GM12878 (cell line): ENCODE data around the gene CRTAP. TPM values are rescaled to one million over a fixed set of nuclear protein-coding genes. Genes with fewer than 3 reads are reported as not detected.

Experiments used
- ATAC-seq: fragments of 200-7000 bp; cut with Tn5 transposase; 3 replicates; pipeline ENCODE4 v1.9.1; 2020; ENCODE audit warnings: mild to moderate bottlenecking, moderate library complexity
- BruUV-seq: library from RNA; stranded (reverse); fragments of 400-500 nt; replicated peaks from 2 replicates; lab custom pipeline; 2021; lab: Mats Ljungman, UMichigan
- CTCF ChIA-PET: fragments of 300-600 bp; sonication (Branson Sonifier 250); formaldehyde crosslinking; extraction: SDS; loops from one replicate; lab custom pipeline; 2021; ENCODE audit warnings: inconsistent platforms; lab: Yijun Ruan, JAX
- POLR2A ChIA-PET: fragments of 350-600 bp; formaldehyde crosslinking; extraction: SDS; loops from one replicate; lab custom pipeline; 2021; ENCODE audit warnings: inconsistent platforms; lab: Charles Lee
- RAD21 ChIA-PET: fragments of 300-600 bp; sonication (Branson Sonifier 250); formaldehyde crosslinking; loops from one replicate; lab custom pipeline; 2023; ENCODE audit warnings: antibody characterized with exemption; ENCODE audit not compliant: unreplicated experiment; lab: Charles Lee
- SMC1A ChIA-PET: fragments of 300-600 bp; sonication (Branson Sonifier 250); formaldehyde crosslinking; loops from one replicate; lab custom pipeline; 2023; ENCODE audit not compliant: unreplicated experiment, uncharacterized antibody; lab: Charles Lee
- DNase-seq: peaks from one replicate; pipeline ENCODE4 v3.0.0-alpha.2; 2011; ENCODE audit warnings: low read depth, low spot score
- FAIRE-seq: peaks from 3 replicates; lab custom pipeline; 2011; peaks lifted over from hg19 to GRCh38; lab: Jason Lieb, UNC
- H2AFZ ChIP-seq: 2 replicates; pipeline ENCODE4 v1.6.0; 2011; ENCODE audit warnings: low read depth, low read length, control low read depth; ENCODE audit not compliant: control insufficient read depth
- H3K27ac ChIP-seq: 2 replicates; pipeline ENCODE4 v1.5.1; 2011; ENCODE audit warnings: control low read depth; ENCODE audit not compliant: control insufficient read depth, insufficient read depth
- H3K27me3 ChIP-seq, 2 experiments: replicated peaks in 1 of 2; 2 replicates each; pipeline versions ENCODE4 v1.6.0 to v1.6.1; 2011; ENCODE audit warnings: low read length in 1 of 2; ENCODE audit not compliant: control insufficient read depth in 2 of 2, insufficient read depth in 2 of 2
- H3K36me3 ChIP-seq, 2 experiments: 2 replicates each; pipeline ENCODE4 v1.5.1; 2011; ENCODE audit warnings: low read length in 1 of 2; ENCODE audit not compliant: control insufficient read depth in 2 of 2, insufficient read depth in 2 of 2
- H3K4me1 ChIP-seq: 2 replicates; pipeline ENCODE4 v1.6.1; 2011; ENCODE audit warnings: mild to moderate bottlenecking, low read length, moderate library complexity, mixed read lengths; ENCODE audit not compliant: control insufficient read depth, insufficient read depth
- H3K4me2 ChIP-seq: 2 replicates; pipeline ENCODE4 v1.6.0; 2011; ENCODE audit warnings: control low read depth; ENCODE audit not compliant: control insufficient read depth, insufficient read depth
- H3K4me3 ChIP-seq: fragments of 200-600 bp; sonication (generic); 2 replicates; pipeline ENCODE4 v1.5.1; 2016
- H3K79me2 ChIP-seq: 2 replicates; pipeline ENCODE4 v1.6.0; 2011; ENCODE audit warnings: low read length; ENCODE audit not compliant: control insufficient read depth, insufficient read depth
- H3K9ac ChIP-seq: 2 replicates; pipeline ENCODE4 v1.8.0; 2011; ENCODE audit warnings: low read length, control low read depth, mixed read lengths; ENCODE audit not compliant: control insufficient read depth, insufficient read depth
- H3K9me3 ChIP-seq: replicated peaks from 3 replicates; pipeline ENCODE4 v1.5.1; 2011; ENCODE audit warnings: mild to moderate bottlenecking, low read length; ENCODE audit not compliant: control insufficient read depth, insufficient read depth
- H4K20me1 ChIP-seq: 2 replicates; pipeline ENCODE4 v1.6.0; 2011; ENCODE audit not compliant: control insufficient read depth, insufficient read depth
- IKZF2 ChIP-seq, 2 experiments: fragments of 450-650 bp; IDR thresholded peaks; 2 replicates each; pipeline ENCODE4 v1.6.1; 2017; ENCODE audit warnings: mild to moderate bottlenecking in 2 of 2, moderate library complexity in 2 of 2
- MEF2A ChIP-seq: IDR thresholded peaks from 2 replicates; pipeline ENCODE4 v1.6.1; 2011; ENCODE audit warnings: low read depth, mild to moderate bottlenecking, low read length, moderate library complexity; ENCODE audit not compliant: insufficient read depth
- SMC3 ChIP-seq: IDR thresholded peaks from 2 replicates; pipeline ENCODE4 v1.6.1; 2011; ENCODE audit warnings: low read length, improper control_type of control experiment, borderline replicate concordance
- ZNF274 ChIP-seq: IDR thresholded peaks from one replicate; pipeline ENCODE4 v1.8.0; 2011; ENCODE audit not compliant: insufficient read length, insufficient read depth
- WGBS: methylation state at CpG from one replicate; pipeline ENCODE4 v1.1.6; 2016; ENCODE audit warnings: low lambda C conversion rate; ENCODE audit not compliant: insufficient replicate concordance, insufficient coverage; ENCODE audit errors: missing lambda C conversion rate; 5-methylcytosine and 5-hydroxymethylcytosine counted together
- in situ Hi-C: fragments of 300-500 bp; cut with MboI; formaldehyde crosslinking; loops from 9 replicates; pipeline ENCODE4 v1.14.3; 2018; ENCODE audit warnings: mixed read lengths
- intact Hi-C: fragments of 100-400 bp; cut with micrococcal nuclease; formaldehyde crosslinking; loops from one replicate; pipeline ENCODE4 v1.14.2; 2022; ENCODE audit not compliant: unreplicated experiment
- polyA plus RNA-seq, 11 experiments: library from polyadenylated mRNA; depleted of rRNA in 4 of 11; unstranded in 6 of 11; stranded (reverse) in 5 of 11; fragments of >200 nt; fragmentation: Nextera tagmentation in 4 of 11; fragmentation: Illumina TruSeq in 1 of 11; extraction: Ambion mirVana in 4 of 11; extraction: Trizol in 1 of 11; gene quantifications; 1 replicate in 1 of 11; 2 replicates in 10 of 11; pipeline versions ENCODE4 v1.2.1 to v1.2.3, GENCODE V29; 2011 to 2016; ENCODE audit warnings: inconsistent platforms in 2 of 11, missing spikeins in 2 of 11, low read depth in 1 of 11
- total RNA-seq, 4 experiments: library from RNA; depleted of rRNA in 3 of 4; stranded (reverse); fragments of >200 nt in 3 of 4; fragmentation: Illumina TruSeq in 1 of 4; extraction: Trizol in 1 of 4; gene quantifications; 2 replicates each; pipeline versions ENCODE4 v1.2.1 to v1.2.3, GENCODE V29; 2013 to 2021
- TF ChIP-seq, protein P1 (sequence below): IDR thresholded peaks from 2 replicates; pipeline ENCODE4 v1.6.1; 2012; ENCODE audit warnings: low read length, inconsistent platforms
- TF ChIP-seq, protein P2 (sequence below): fragments of 450-650 bp; IDR thresholded peaks from 2 replicates; pipeline ENCODE4 v1.6.1; 2017; ENCODE audit warnings: low read depth, mild to moderate bottlenecking, moderate library complexity

Gene CRTAP
- total and polyA plus RNA-seq, 10 of the 15 experiments (the other 5 are each of a cell fraction or from before 2014, with no cell fraction given) = 6.0 to 42.3 (median 23.3) TPM

DNA sequence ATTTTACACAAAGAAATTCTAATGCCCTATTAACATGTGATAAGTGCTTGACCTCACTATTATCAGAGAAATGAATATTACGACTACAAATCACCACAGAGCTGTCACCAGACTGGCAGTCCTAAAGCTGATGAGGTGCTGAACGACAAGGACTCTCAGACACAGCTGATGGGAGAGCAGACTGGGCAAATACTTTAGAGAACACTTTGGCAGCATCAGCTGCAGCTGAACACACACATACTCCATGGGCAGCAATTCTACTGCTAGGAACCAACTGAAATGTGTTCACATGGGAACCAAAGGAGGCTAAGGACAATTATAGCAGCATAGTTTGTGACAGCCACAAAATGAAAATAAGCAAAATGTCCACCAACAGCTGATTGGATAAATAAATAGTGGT lies 59.3 kb downstream of the CRTAP start:
- H3K79me2 ChIP-seq = no peaks in the 10 kb centered on the region
- no peak for TF ChIP-seq ZNF274
- TF ChIP-seq MEF2A = no peak
- TF ChIP-seq, protein P1, sequence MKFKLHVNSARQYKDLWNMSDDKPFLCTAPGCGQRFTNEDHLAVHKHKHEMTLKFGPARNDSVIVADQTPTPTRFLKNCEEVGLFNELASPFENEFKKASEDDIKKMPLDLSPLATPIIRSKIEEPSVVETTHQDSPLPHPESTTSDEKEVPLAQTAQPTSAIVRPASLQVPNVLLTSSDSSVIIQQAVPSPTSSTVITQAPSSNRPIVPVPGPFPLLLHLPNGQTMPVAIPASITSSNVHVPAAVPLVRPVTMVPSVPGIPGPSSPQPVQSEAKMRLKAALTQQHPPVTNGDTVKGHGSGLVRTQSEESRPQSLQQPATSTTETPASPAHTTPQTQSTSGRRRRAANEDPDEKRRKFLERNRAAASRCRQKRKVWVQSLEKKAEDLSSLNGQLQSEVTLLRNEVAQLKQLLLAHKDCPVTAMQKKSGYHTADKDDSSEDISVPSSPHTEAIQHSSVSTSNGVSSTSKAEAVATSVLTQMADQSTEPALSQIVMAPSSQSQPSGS = no peak
- TF ChIP-seq IKZF2 (IDR thresholded peaks at IDR 0.05) = no peak
- TF ChIP-seq, protein P2, sequence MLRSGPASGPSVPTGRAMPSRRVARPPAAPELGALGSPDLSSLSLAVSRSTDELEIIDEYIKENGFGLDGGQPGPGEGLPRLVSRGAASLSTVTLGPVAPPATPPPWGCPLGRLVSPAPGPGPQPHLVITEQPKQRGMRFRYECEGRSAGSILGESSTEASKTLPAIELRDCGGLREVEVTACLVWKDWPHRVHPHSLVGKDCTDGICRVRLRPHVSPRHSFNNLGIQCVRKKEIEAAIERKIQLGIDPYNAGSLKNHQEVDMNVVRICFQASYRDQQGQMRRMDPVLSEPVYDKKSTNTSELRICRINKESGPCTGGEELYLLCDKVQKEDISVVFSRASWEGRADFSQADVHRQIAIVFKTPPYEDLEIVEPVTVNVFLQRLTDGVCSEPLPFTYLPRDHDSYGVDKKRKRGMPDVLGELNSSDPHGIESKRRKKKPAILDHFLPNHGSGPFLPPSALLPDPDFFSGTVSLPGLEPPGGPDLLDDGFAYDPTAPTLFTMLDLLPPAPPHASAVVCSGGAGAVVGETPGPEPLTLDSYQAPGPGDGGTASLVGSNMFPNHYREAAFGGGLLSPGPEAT = no peak
- no peak for TF ChIP-seq SMC3
- H3K9me3 ChIP-seq = no peaks in the 10 kb centered on the region
- H3K9ac ChIP-seq = no peak overlapping the region
- H3K27me3 ChIP-seq = no peaks in the 10 kb centered on the region
- H4K20me1 ChIP-seq = no peaks in the 10 kb centered on the region
- ChIA-PET SMC1A (interaction anchor here (0.6 kb wide), 1 partner anchor 13 kb away, joined by 3 read pairs; no protein-coding TSS in a partner anchor), RAD21 (no interaction called here), POLR2A (no interaction called here), CTCF (no interaction called here)
- intact Hi-C loops (no loop called here), in situ Hi-C loops (no loop called here)
- no peak overlapping the region for H3K4me3 ChIP-seq
- DNase-seq = no peak
- no peaks in the 10 kb centered on the region for H3K4me1 ChIP-seq
- no TSS peak for BruUV-seq
- no peak overlapping the region for H3K27ac ChIP-seq
- H3K4me2 ChIP-seq = no peak overlapping the region
- H3K36me3 ChIP-seq = no peaks in the 10 kb centered on the region
- FAIRE-seq = no peak
- WGBS = 0% methylated on average over 2 of the region's 2 CpGs
- ATAC-seq = no peak
- no peak overlapping the region for H2AFZ ChIP-seq
